Activated T-helper 2 cell treated with anti-CD3 and anti-CD28 coated beads, Interferon-gamma antibody, Interleukin-2, Interleukin-4, amounts not matched to agents 10 μg/mL and 5 μg/mL and 100 μg/mL, durations not matched to agents 14 hours and 24 hours and 36 hours (primary cell): ENCODE results near the gene KCNJ6. TPM values are rescaled to one million over a fixed set of nuclear protein-coding genes. Genes with fewer than 3 reads are reported as not detected.

Experiments used
- DNase-seq: peaks from one replicate; pipeline ENCODE4 v3.0.0; 2021; ENCODE audit warnings: low spot score
- H3K27ac Mint-ChIP-seq: one replicate; pipeline ENCODE4 v1.8.0; 2021; ENCODE audit warnings: mixed read lengths
- H3K27me3 Mint-ChIP-seq: one replicate; pipeline ENCODE4 v1.8.0; 2021; ENCODE audit warnings: low read depth, mixed read lengths
- H3K36me3 Mint-ChIP-seq: one replicate; pipeline ENCODE4 v1.8.0; 2021; ENCODE audit warnings: low read depth, mixed read lengths
- H3K4me1 Mint-ChIP-seq: one replicate; pipeline ENCODE4 v1.8.0; 2021; ENCODE audit warnings: low read depth, mixed read lengths
- H3K4me3 Mint-ChIP-seq: one replicate; pipeline ENCODE4 v1.8.0; 2021; ENCODE audit warnings: low read depth, mild to moderate bottlenecking, moderate library complexity, mixed read lengths
- H3K9me3 Mint-ChIP-seq: one replicate; pipeline ENCODE4 v1.8.0; 2021; ENCODE audit warnings: mixed read lengths
- intact Hi-C: fragments of 100-400 bp; cut with micrococcal nuclease; formaldehyde crosslinking; loops from one replicate; pipeline ENCODE4 v1.15.1; 2023
- total RNA-seq: library from RNA; stranded (reverse); gene quantifications from 2 replicates; pipeline ENCODE4 v1.2.3, GENCODE V29; 2022

KCNJ6 gene
- total RNA-seq, 1 donor from 2014 or later: not detected

GRCh38 chr21:37561941-37562919, 354.0 kb downstream of the KCNJ6 start:
- peak overlapping the region; percentile 86 for H3K27ac Mint-ChIP-seq
- H3K36me3 Mint-ChIP-seq: no peaks in the 10 kb centered on the region
- H3K27me3 Mint-ChIP-seq: peaks cover 6% of the 10 kb centered on the region
- H3K4me3 Mint-ChIP-seq: peak overlapping the region; percentile 86
- H3K4me1 Mint-ChIP-seq: peaks cover 17% of the 10 kb centered on the region
- intact Hi-C loops: loop anchor here (5.0 to 10.0 kb wide), 5 partner anchors 60 to 1885 kb away; partner anchors contain the start of genes HLCS and LCA5L
- no peak for DNase-seq
- H3K9me3 Mint-ChIP-seq: no peaks in the 10 kb centered on the region

- no peaks in the 10 kb centered on the region for H3K36me3 Mint-ChIP-seq
- peak; percentile 7 for DNase-seq
- H3K27me3 Mint-ChIP-seq: peaks cover 6% of the 10 kb centered on the region
- intact Hi-C loops: loop anchor here (5.0 to 10.0 kb wide), 5 partner anchors 59 to 1886 kb away; partner anchors contain the start of genes HLCS and LCA5L
- no peaks in the 10 kb centered on the region for H3K9me3 Mint-ChIP-seq
- no peak overlapping the region for H3K27ac Mint-ChIP-seq
- H3K4me3 Mint-ChIP-seq: no peak overlapping the region
- peaks cover 17% of the 10 kb centered on the region for H3K4me1 Mint-ChIP-seq
Observed at GRCh38 chr21:37561506-37561905, 354.8 kb downstream of the KCNJ6 start.

GRCh38 chr21:37560385-37560784, 355.9 kb downstream of the KCNJ6 start:
- H3K4me1 Mint-ChIP-seq: peaks cover 9% of the 10 kb centered on the region
- H3K27ac Mint-ChIP-seq: no peak overlapping the region
- intact Hi-C loops: loop anchor here (5.0 to 10.0 kb wide), 5 partner anchors 58 to 1887 kb away; partner anchors contain the start of genes HLCS and LCA5L

GRCh38 chr21:37558676-37559211, 357.5 kb downstream of the KCNJ6 start:
- Mint-ChIP-seq H3K4me3 (no peak overlapping the region), H3K27ac (no peak overlapping the region), H3K4me1 (peaks cover 4% of the 10 kb centered on the region), H3K27me3 (peaks cover 6% of the 10 kb centered on the region), H3K36me3 (no peaks in the 10 kb centered on the region), H3K9me3 (no peaks in the 10 kb centered on the region)
- intact Hi-C loops: no loop called here
- DNase-seq: peak; percentile 2

More at GRCh38 chr21:37560385-37560784, 355.9 kb downstream of the KCNJ6 start:
- H3K9me3 Mint-ChIP-seq: no peaks in the 10 kb centered on the region
- peaks cover 6% of the 10 kb centered on the region for H3K27me3 Mint-ChIP-seq
- no peaks in the 10 kb centered on the region for H3K36me3 Mint-ChIP-seq
- no peak overlapping the region for H3K4me3 Mint-ChIP-seq
- DNase-seq: peak; percentile 7
